Cardiac fibroblast (primary cell): Measurements from ENCODE around the gene SRRM5.
"Not testable (repeated sequence)": the region's sequence is repeated elsewhere in the genome, so short reads cannot be mapped to it uniquely, and the experiment has no call there.

Experiments
- DNase-seq, 2 donors: peaks; one replicate each; pipeline versions ENCODE4 v3.0.0 to v3.0.0-alpha.2; 2010; ENCODE audit warnings: low read depth in 2 of 2
- H3K4me3 ChIP-seq, 2 donors: replicated peaks in 1 of 2; 1 replicate in 1 of 2; 2 replicates in 1 of 2; pipeline ENCODE4 v1.5.1; 2011; ENCODE audit warnings: low read depth in 2 of 2, low read length in 2 of 2, mild to moderate bottlenecking in 2 of 2, moderate library complexity in 1 of 2
- CTCF ChIP-seq: IDR thresholded peaks from one replicate; pipeline ENCODE4 v1.5.1; 2011; ENCODE audit warnings: low read depth, mild to moderate bottlenecking, low read length, inconsistent platforms

Gene SRRM5

GRCh38 chr19:43595999-43596841 is 15.7 kb upstream of the SRRM5 start, which contains the start of the genes IRGQ and ZNF576:
Gene IRGQ, minus strand, starts transcription at chr19:43596134. Its CDS starts 796 bp downstream, at chr19:43595338.
Gene ZNF576, plus strand, starts transcription at chr19:43596595. Its CDS starts 514 bp downstream, at chr19:43597109.
- peak within 1 kb of the TSS; percentile 61 to 79 for H3K4me3 ChIP-seq
- TF ChIP-seq CTCF, result no peak
- peak; percentile 100 for DNase-seq

- DNase-seq, result peak in 1 of 2 donors; percentile 5
Observed at GRCh38 chr19:43596842-43597461, 14.9 kb upstream of the SRRM5 start.

GRCh38 chr19:43597876-43598275 is 14.0 kb upstream of the SRRM5 start:
- DNase-seq, result no peak
- H3K4me3 ChIP-seq, result peak overlapping the region in 1 of 2 donors; percentile 58
- no peak for TF ChIP-seq CTCF

More at GRCh38 chr19:43596842-43597461, 14.9 kb upstream of the SRRM5 start:
- no peak for TF ChIP-seq CTCF
- peak overlapping the region; percentile 58 to 79 for H3K4me3 ChIP-seq

- TF ChIP-seq CTCF, result no peak
- no peak overlapping the region for H3K4me3 ChIP-seq
- DNase-seq, result no peak
Observed at GRCh38 chr19:43598445-43599240, 13.2 kb upstream of the SRRM5 start.

GRCh38 chr19:43599635-43600295 is 12.1 kb upstream of the SRRM5 start:
- H3K4me3 ChIP-seq, result no peak overlapping the region
- TF ChIP-seq CTCF, result no peak
- no peak for DNase-seq

GRCh38 chr19:43600326-43600725 is 11.6 kb upstream of the SRRM5 start:
- not testable (repeated sequence) for DNase-seq, H3K4me3 ChIP-seq
